ENCODE measurements around the gene CUL7.

Gene CUL7

DNA sequence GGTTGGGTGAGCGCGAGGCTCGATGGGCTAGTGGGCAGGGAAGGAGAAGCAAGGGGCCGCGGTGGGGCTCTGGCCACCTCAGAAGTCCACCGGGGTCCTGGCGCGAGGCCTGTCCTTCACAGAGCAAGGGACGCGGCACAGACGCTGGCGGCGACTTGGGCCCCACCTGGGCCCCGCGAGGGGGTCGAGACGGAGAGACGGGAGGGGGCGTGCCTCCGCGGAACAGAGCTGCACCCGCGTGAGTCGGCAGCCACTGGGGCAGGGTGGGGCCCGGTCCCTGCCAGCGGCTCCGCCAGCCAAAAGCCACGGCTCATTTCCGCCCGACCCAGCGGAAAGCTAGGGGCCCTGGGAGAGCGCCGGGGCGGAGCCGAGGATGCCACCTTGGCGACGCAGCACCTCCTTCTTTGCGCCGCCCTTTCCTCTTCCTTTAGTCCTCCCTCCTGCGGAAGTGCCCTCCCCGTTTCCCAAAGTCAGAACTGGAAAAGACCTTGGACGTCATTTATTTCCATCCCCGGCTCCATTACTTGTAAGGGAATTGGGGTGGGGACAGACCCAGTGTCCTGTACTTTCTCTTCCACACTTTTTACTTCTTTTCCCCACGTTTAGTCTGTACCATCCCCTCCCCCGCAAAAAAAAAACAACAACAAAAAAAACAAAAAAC is at the start of gene CUL7:
Gene CUL7, minus strand, starts transcription at position 307 of the 661 bp plus-strand sequence. CDS start 1,063 bp downstream, outside the sequence.
- H3K27ac Mint-ChIP-seq, result peak within 1 kb of the TSS; percentile 99
- DNase-seq (ENCODE audit: low spot score in 2 of 2), result peak; percentile 77 to 92
- no peaks in the 10 kb centered on the region for H3K9me3 Mint-ChIP-seq
- peak; percentile 98 for ATAC-seq
- H3K36me3 Mint-ChIP-seq, result peaks cover 90% of the 10 kb centered on the region
- H3K4me1 Mint-ChIP-seq, result peaks cover 58% of the 10 kb centered on the region
- H3K4me3 Mint-ChIP-seq, result peak within 1 kb of the TSS; percentile 97

DNA sequence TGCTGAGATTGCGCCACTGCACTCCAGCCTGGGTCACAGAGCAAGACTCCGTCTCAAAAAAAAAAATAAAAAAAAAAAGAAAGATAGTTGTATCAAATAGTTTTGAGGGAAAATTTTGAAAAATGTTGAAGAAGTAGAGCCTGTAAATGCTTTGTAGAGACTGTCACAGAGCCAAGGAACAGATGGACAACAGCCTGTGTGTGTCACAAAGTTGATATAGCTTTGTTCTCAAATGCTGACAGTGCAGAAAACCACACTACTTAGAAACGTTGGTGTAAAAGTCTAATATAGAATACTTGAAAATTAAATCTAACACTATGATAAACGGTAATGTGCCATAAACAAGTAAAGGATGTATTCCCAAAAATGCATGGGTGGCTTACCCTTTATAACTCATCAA is 47.8 kb upstream of the CUL7 start:
- no peak for ATAC-seq
- H3K4me3 Mint-ChIP-seq, result no peak overlapping the region
- no peaks in the 10 kb centered on the region for H3K36me3 Mint-ChIP-seq
- H3K9me3 Mint-ChIP-seq, result no peaks in the 10 kb centered on the region
- H3K4me1 Mint-ChIP-seq, result no peaks in the 10 kb centered on the region
- DNase-seq (ENCODE audit: low spot score in 2 of 2), result no peak
- H3K27ac Mint-ChIP-seq, result no peak overlapping the region

DNA sequence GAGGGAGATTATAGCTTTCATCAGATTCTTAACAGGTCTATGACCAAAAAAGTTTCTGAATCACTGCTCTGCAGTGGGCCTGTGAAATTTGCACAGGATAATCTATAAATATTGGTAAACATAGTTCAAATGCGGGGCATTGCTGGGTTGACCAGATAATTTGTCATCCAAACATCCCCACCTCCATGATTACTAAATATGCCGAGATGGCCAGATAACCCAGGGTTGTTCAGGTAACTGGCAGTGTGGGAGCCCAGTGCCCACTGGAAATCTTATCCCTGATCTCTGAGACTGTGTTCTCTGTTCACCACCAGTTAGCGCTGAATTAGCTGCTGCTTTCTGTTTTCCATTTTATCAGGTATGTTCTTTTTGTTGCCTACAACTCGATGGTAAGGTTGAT is 43.9 kb upstream of the CUL7 start:
- Mint-ChIP-seq H3K27ac (no peak overlapping the region), H3K4me3 (no peak overlapping the region), H3K4me1 (peaks cover 13% of the 10 kb centered on the region), H3K9me3 (no peaks in the 10 kb centered on the region), H3K36me3 (no peaks in the 10 kb centered on the region)
- DNase-seq (ENCODE audit: low spot score in 2 of 2), result no peak
- ATAC-seq, result no peak

DNA sequence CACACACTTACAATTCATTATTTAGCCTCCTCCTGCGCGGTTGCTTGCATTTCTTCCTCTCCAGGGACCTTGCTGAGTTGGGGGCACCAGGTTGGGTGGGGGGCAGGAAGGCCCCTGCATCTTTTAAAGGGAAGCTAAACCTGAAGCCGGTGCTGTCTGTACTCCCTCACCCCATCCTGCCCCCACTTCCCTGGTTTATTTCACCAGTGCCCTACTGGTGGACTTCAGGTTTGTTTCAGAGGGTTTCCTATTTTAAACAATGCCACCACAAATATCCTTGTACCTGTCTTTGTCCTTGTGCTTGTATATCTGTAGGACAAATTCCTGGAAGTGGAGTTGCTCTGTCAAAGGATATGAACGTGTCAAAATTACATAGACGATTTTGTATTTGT is 43.4 kb upstream of the CUL7 start:
- H3K27ac Mint-ChIP-seq, result no peak overlapping the region

DNA sequence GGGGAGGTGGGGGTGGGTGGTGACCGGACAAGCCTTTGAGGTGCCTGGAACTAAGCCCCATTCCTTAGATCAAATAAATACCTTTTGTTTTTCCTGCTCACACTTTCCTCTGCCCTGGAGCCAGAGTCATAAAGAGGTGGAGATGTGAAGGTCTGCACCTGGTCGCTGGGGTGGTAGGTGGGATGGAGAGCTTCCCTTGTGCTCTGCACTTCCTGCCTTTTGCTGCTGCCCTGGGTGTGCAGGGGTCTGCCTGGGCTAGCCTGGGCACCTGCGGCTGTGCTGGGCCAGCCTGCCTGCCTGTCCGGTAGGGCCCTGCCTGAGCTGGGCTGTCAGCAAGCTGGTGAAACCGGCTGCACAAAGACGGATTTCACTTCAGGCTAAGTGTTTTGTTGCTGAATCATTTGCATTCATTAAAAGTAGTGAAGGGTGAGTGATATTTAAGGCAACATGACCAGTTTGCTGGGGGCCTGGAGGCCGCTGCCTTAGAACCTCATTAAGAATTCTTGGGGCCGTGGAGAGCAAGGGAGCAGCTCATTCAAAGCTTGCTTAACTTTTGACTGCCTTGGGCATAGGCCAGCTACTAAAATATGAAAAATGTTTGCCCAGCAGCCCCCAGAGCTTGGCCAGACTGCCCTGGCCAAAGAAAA is 42.9 kb upstream of the CUL7 start:
- H3K36me3 Mint-ChIP-seq, result no peaks in the 10 kb centered on the region
- ATAC-seq (no peak), DNase-seq (ENCODE audit: low spot score in 2 of 2) (no peak)
- H3K27ac Mint-ChIP-seq, result no peak overlapping the region
- peaks cover 13% of the 10 kb centered on the region for H3K4me1 Mint-ChIP-seq
- no peaks in the 10 kb centered on the region for H3K9me3 Mint-ChIP-seq
- H3K4me3 Mint-ChIP-seq, result no peak overlapping the region

More for the DNA sequence above, 43.4 kb upstream of the CUL7 start:
- Mint-ChIP-seq H3K4me3 (no peak overlapping the region), H3K9me3 (no peaks in the 10 kb centered on the region), H3K36me3 (no peaks in the 10 kb centered on the region), H3K4me1 (peaks cover 13% of the 10 kb centered on the region)
- no peak for DNase-seq (ENCODE audit: low spot score in 2 of 2)
- no peak for ATAC-seq

DNA sequence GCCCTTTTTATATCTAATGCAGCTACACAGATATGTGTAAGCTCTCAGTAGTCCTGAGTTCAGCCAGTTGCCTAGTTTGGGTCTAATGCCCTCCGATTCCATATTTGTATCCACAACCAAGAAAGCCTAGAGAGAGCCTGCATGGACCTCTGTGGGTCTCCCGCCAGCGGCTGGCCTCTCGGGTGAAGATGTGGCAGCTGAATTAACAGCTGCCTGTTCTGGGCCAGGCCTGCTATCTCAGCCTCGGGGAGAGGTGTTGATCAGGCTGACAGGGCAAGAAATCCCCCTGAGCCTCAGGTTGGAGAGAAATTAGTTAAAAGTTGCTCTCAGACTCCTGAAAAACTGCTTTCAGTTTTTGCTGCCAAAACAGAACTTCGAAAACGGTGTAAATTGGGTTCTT is 42.3 kb upstream of the CUL7 start:
- H3K27ac Mint-ChIP-seq, result no peak overlapping the region
- no peak for DNase-seq (ENCODE audit: low spot score in 2 of 2)
- peak; percentile 34 for ATAC-seq
- peaks cover 13% of the 10 kb centered on the region for H3K4me1 Mint-ChIP-seq
- no peak overlapping the region for H3K4me3 Mint-ChIP-seq
- no peaks in the 10 kb centered on the region for H3K36me3 Mint-ChIP-seq
- no peaks in the 10 kb centered on the region for H3K9me3 Mint-ChIP-seq

DNA sequence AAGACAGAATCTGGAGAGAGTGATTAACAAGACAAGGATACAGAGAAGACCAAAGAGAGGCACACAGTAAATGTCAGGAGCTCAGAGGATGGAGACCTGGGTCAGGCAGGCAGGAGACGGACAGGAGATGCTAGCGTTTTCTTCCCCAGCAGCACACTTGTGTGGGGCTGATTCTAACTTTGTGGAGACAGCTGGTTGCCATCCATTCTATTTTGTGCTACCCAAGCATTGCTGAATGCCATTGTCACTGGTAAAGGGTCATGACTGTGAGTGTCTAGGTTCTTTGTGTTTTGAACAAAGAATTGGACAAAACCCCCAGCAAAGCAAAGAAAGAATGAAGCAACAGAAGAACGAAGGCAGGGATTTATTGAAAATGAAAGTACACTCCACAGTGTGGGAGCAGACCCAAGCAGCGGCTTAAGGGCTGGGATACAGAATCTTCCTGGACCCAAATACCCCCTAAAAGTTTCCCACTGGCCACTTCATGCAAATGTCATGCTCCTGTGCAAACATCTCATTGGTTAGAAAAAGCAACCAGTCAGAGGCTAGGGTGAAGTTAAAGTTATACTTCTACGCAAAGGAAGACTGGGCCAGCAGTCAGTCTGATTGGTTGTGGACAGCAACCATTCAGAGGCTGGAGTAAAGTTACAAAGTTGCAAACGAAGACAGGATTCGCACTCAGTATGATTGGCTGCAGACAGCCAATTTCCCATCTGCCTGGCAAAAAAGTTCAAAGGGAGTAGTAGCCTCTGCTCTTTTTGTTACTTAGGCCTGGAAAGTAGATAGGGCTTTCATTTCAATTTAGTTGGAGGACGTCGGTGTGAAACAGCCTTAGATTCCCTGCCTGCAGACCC is 40.0 kb upstream of the CUL7 start:
- Mint-ChIP-seq H3K36me3 (no peaks in the 10 kb centered on the region), H3K9me3 (no peaks in the 10 kb centered on the region), H3K27ac (no peak overlapping the region), H3K4me1 (peaks cover 18% of the 10 kb centered on the region), H3K4me3 (peak overlapping the region; percentile 12)
- no peak for ATAC-seq
- no peak for DNase-seq (ENCODE audit: low spot score in 2 of 2)

DNA sequence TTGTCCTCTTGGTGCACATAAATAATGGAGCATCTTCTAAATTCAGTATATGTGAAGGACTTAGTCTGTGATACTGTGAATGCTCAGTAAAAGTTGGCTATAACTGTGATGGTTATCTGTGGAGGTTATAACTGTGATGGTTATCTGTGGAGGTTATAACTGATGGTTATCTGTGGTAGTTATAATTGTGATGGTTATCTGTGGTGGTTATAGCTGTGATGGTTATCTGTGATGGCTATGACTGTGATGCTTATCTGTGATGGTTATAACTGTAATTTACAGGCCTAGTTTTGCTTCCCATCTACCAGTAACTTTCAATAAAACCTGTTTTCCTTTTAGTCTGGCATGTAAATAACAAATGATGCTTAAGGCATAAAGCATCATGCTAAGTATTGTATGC is 39.0 kb upstream of the CUL7 start:
- no peak for DNase-seq (ENCODE audit: low spot score in 2 of 2)
- Mint-ChIP-seq H3K27ac (no peak overlapping the region), H3K9me3 (no peaks in the 10 kb centered on the region), H3K4me3 (no peak overlapping the region), H3K4me1 (peaks cover 18% of the 10 kb centered on the region), H3K36me3 (no peaks in the 10 kb centered on the region)
- ATAC-seq, result no peak

DNA sequence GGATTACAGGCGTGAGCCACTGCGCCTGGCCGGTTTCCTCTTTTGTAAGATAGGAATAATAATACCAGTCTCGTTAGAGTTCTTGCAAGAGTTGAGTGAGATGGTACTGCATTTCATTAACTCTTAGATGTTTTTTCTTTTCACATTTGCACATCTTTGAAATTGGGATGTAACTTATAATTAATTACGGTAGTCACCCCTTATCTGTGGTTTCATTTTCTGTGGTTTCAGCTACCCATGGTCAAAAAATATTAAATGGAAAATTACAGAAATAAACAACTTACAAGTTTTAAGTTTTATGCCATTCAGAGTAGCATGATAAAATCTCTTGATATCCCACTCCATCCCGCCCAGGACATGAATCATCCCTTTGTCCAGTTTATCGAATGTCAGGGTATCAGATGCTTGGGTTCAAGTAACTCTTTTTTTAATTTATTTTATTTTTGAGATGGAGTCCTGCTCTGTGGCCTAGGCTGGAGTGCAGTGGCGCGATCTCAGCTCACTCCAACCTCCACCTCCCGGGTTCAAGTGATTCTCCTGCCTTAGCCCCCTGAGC is 37.9 kb upstream of the CUL7 start:
- Mint-ChIP-seq H3K4me3 (no peak overlapping the region), H3K4me1 (peaks cover 18% of the 10 kb centered on the region), H3K9me3 (no peaks in the 10 kb centered on the region), H3K36me3 (no peaks in the 10 kb centered on the region), H3K27ac (no peak overlapping the region)
- DNase-seq (ENCODE audit: low spot score in 2 of 2) (no peak), ATAC-seq (no peak)

DNA sequence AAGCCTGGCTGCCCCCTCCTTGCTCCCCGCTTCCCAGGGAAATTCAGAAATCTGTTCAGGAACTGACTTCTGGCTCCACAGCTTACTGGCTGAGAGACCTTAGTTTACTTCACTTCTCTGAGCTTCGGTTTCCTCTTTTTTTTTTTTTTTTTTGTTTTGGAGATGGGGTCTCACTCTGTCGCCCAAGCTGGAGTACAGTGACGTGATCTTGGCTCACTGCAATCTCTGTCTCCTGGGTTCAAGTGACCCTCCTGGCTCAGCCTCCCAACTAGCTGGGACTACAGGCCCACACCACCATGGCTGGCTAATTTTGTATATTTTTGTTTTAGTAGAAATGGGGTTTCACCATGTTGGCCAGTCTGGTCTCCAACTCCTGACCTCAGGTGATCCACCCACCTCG is 37.4 kb upstream of the CUL7 start:
- Mint-ChIP-seq H3K27ac (no peak overlapping the region), H3K4me3 (no peak overlapping the region)
- ATAC-seq, result no peak

DNA sequence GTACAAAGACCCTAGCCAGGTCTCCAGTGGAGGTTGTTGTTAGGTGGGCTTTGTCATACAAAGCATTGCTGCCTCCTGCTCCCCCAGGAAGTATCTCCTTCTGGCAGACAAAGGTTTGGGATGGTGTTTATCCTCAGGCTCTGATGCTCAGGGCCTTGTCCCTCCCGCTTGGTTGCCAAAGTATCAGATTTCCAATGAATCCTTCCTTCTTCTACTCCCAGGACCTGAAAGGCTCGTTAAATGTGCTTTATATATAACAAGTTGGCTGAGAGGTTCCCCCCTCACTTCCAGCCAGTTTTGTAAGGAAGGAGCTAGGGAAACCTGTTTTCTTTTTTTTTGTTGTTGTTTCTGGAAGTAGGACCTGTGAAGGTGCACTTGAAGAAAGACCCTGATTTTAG is 36.9 kb upstream of the CUL7 start:
- Mint-ChIP-seq H3K36me3 (no peaks in the 10 kb centered on the region), H3K27ac (no peak overlapping the region), H3K4me3 (no peak overlapping the region), H3K9me3 (no peaks in the 10 kb centered on the region), H3K4me1 (peaks cover 24% of the 10 kb centered on the region)
- ATAC-seq, result no peak
- DNase-seq (ENCODE audit: low spot score in 2 of 2), result no peak

More for the DNA sequence above, 37.4 kb upstream of the CUL7 start:
- Mint-ChIP-seq H3K4me1 (peaks cover 21% of the 10 kb centered on the region), H3K36me3 (no peaks in the 10 kb centered on the region), H3K9me3 (no peaks in the 10 kb centered on the region)
- DNase-seq (ENCODE audit: low spot score in 2 of 2), result no peak

DNA sequence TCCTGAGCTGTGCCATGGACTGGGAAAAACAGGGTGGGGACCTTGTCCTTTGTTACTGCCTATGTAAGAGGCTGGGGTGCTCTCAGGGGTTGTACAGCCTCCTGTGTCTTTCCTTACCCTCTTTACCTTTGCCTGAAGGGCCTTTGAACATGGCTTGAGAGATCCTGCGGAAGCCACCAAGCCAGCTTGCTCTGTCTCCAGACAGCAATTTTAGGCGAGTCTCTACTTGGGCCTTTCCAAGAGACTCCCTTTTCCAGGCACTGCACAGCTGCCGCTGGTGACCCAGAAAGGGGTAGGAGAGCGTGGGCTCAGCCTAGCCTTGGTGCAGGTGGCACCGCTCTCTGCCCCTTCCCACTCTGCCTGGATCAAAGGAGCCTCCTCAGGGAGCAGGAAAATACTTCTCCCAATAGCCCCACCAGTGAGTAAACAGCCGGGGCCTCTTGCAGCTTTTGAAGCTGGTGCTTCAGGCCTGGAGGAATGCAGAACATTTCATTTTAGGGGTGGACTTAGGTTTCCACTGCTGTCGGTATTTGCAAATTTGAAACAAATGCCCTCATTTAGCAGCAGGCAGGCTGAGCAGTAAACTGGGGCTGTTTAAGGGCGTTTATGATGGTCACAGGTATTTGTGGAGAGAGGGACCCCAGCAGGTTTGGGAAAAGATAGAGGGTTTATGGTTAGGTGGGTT is 36.4 kb upstream of the CUL7 start:
- no peak for ATAC-seq
- H3K4me3 Mint-ChIP-seq, result no peak overlapping the region
- no peak for DNase-seq (ENCODE audit: low spot score in 2 of 2)
- H3K36me3 Mint-ChIP-seq, result no peaks in the 10 kb centered on the region
- H3K27ac Mint-ChIP-seq, result no peak overlapping the region
- H3K9me3 Mint-ChIP-seq, result no peaks in the 10 kb centered on the region
- H3K4me1 Mint-ChIP-seq, result peaks cover 24% of the 10 kb centered on the region

DNA sequence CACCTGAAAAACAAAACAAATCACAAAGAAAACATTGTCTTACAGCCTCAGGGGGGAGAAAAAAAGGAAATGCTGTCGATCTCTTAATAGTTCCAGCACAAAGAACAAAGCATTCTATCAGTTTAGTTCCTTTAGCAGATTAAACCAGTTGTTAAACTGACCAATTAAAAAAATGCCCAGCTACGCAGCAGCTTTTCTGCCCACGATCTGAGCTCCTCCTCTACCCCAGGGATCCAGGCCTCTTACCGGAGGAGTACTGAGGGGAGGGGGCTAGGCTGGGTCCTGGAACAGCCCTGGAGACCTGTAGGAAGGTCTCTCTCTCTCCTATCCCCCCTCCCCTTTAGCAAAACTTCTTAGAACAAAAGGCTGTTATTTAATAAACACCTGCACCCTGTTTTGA is 35.8 kb upstream of the CUL7 start:
- DNase-seq (ENCODE audit: low spot score in 2 of 2) (no peak), ATAC-seq (no peak)
- peaks cover 24% of the 10 kb centered on the region for H3K4me1 Mint-ChIP-seq
- no peaks in the 10 kb centered on the region for H3K36me3 Mint-ChIP-seq
- no peaks in the 10 kb centered on the region for H3K9me3 Mint-ChIP-seq
- H3K27ac Mint-ChIP-seq, result no peak overlapping the region
- H3K4me3 Mint-ChIP-seq, result no peak overlapping the region

DNA sequence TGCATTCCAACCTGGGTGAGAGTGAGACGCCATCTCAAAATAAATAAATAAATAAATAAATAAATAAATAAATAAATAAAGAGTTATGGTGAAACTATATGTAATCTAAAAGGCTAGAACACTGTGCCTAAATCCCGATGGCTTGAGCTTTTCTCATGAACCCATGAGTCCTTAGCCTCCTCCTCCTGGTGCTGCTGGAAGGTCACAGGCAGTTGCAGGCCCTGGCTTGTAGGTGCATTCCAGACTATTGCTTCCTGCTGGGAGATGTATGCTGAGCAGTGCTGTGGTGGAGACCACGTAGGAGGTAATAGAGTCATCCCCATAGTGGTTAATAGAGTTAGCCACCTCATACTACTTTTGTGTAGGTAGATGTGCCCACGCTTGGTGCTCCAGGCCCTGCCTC is 35.0 kb upstream of the CUL7 start:
- peaks cover 18% of the 10 kb centered on the region for H3K4me1 Mint-ChIP-seq
- DNase-seq (ENCODE audit: low spot score in 2 of 2) (no peak), ATAC-seq (peak; percentile 82)
- no peak overlapping the region for H3K4me3 Mint-ChIP-seq
- H3K9me3 Mint-ChIP-seq, result no peaks in the 10 kb centered on the region
- no peak overlapping the region for H3K27ac Mint-ChIP-seq
- H3K36me3 Mint-ChIP-seq, result no peaks in the 10 kb centered on the region

DNA sequence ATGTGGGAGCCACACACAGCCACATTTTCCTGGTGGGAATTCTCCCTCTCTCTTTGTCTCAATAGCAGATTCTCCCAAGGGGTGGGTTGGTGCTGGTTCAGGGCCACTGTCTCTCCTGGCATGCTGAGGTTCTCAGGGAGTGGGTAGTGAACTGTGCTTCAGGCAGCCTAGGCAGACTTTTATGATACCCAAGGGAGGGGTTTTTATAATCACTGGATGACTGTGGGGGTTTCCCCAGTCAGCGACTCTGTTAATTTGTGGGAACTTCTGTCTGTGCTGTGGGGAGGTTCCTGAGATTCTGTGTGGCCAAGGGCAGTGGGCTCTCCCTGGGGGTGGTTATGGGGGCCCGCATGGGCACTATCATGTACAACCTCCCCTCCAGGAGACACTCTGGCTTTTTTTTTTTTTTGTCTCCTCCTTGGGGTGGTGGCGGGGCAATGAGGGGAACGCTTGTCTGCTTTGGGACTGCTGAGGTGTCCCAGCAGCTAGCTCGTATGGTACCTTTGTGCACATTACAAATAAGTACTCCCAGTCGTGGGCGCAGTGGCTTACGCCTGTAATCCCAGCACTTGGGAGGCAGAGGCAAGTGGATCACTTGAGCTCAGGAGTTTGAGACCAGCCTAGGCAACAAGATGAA is 32.5 kb upstream of the CUL7 start:
- no peak for DNase-seq (ENCODE audit: low spot score in 2 of 2)
- Mint-ChIP-seq H3K36me3 (no peaks in the 10 kb centered on the region), H3K4me1 (peaks cover 11% of the 10 kb centered on the region), H3K9me3 (no peaks in the 10 kb centered on the region), H3K27ac (no peak overlapping the region), H3K4me3 (no peak overlapping the region)
- ATAC-seq, result peak; percentile 83

All from stimulated activated effector memory CD8-positive, alpha-beta T cell treated with anti-CD3 and anti-CD28 coated beads, Interleukin-12 subunit alpha, Interleukin-12 subunit beta, amount 100 ng/mL, for 72 hours (primary cell).